Measurements from ENCODE around the gene MLLT6. TPM values are rescaled to one million over a fixed set of nuclear protein-coding genes. Genes with fewer than 3 reads are reported as not detected.

Gene MLLT6
- total RNA-seq, 4 donors from 2014 or later: 48.2 to 76.8 (median 56.3) TPM

GRCh38 chr17:38658741-38659345, 46.2 kb upstream of the MLLT6 start:
- H3K27me3 ChIP-seq: peaks cover 18 to 20% (median 19%) of the 10 kb centered on the region in 3 donors
- in situ Hi-C loops (cut with MboI; ENCODE audit: low sequenced_read_pairs in 4 of 4): loop anchor here in 1 of 4 donors (25.0 kb wide), 1 partner anchor 172 kb away; no protein-coding TSS in a partner anchor

GRCh38 chr17:38659415-38659814, 45.7 kb upstream of the MLLT6 start:
- no peak for ATAC-seq
- Histone ChIP-seq H3K4me1 (no peaks in the 10 kb centered on the region), H3K36me3 (no peaks in the 10 kb centered on the region), H3K4me3 (no peak overlapping the region), H3K27ac (no peak overlapping the region), H3K9me3 (no peaks in the 10 kb centered on the region), H3K27me3 (peaks cover 12 to 15% (median 13%) of the 10 kb centered on the region in 3 donors)
- intact Hi-C loops (cut with DNase I; ENCODE audit: low total_unique reads) (no loop called here), in situ Hi-C loops (cut with MboI; ENCODE audit: low sequenced_read_pairs in 4 of 4) (loop anchor here in 1 of 4 donors (25.0 kb wide), 1 partner anchor 172 kb away; no protein-coding TSS in a partner anchor)
- no peak for DNase-seq
- TF ChIP-seq CTCF (IDR thresholded peaks at IDR 0.05 in 4 of 5, conservative IDR thresholded peaks at IDR 0.05 in 1 of 5): no peak
- TF ChIP-seq POLR2A (IDR thresholded peaks at IDR 0.05): no peak

More at GRCh38 chr17:38658741-38659345, 46.2 kb upstream of the MLLT6 start:
- no peaks in the 10 kb centered on the region for H3K36me3 ChIP-seq
- H3K9me3 ChIP-seq: no peaks in the 10 kb centered on the region
- no peak for ATAC-seq
- intact Hi-C loops (cut with DNase I; ENCODE audit: low total_unique reads): no loop called here
- H3K27ac ChIP-seq: no peak overlapping the region
- DNase-seq: no peak
- TF ChIP-seq CTCF (IDR thresholded peaks at IDR 0.05 in 4 of 5, conservative IDR thresholded peaks at IDR 0.05 in 1 of 5) (no peak), POLR2A (IDR thresholded peaks at IDR 0.05) (no peak)
- H3K4me1 ChIP-seq: no peaks in the 10 kb centered on the region
- H3K4me3 ChIP-seq: no peak overlapping the region

- Histone ChIP-seq H3K27ac (no peak overlapping the region), H3K4me3 (no peak overlapping the region), H3K36me3 (no peaks in the 10 kb centered on the region), H3K4me1 (no peaks in the 10 kb centered on the region), H3K27me3 (peaks cover 5 to 6% (median 5%) of the 10 kb centered on the region in 3 donors), H3K9me3 (no peaks in the 10 kb centered on the region)
- no peak for DNase-seq
- no peak for TF ChIP-seq CTCF (IDR thresholded peaks at IDR 0.05 in 4 of 5, conservative IDR thresholded peaks at IDR 0.05 in 1 of 5)
- no peak for TF ChIP-seq POLR2A (IDR thresholded peaks at IDR 0.05)
- intact Hi-C loops (cut with DNase I; ENCODE audit: low total_unique reads) (loop anchor here (10.0 kb wide), 1 partner anchor 166 kb away; no protein-coding TSS in a partner anchor), in situ Hi-C loops (cut with MboI; ENCODE audit: low sequenced_read_pairs in 4 of 4) (loop anchor here in 1 of 4 donors (10.0 to 25.0 kb wide), 2 partner anchors 106 to 173 kb away; no protein-coding TSS in a partner anchor)
- no peak for ATAC-seq
These were observed 44.7 kb upstream of the MLLT6 start for GRCh38 chr17:38660097-38661025.

- in situ Hi-C loops (cut with MboI; ENCODE audit: low sequenced_read_pairs in 4 of 4): loop anchor here in 1 of 4 donors (10.0 to 25.0 kb wide), 2 partner anchors 108 to 176 kb away; no protein-coding TSS in a partner anchor
- TF ChIP-seq CTCF (IDR thresholded peaks at IDR 0.05 in 4 of 5, conservative IDR thresholded peaks at IDR 0.05 in 1 of 5): peak in 1 of 5 experiments; percentile 23
- no peak for TF ChIP-seq POLR2A (IDR thresholded peaks at IDR 0.05)
These were observed 41.8 kb upstream of the MLLT6 start for GRCh38 chr17:38663125-38663751.

More at GRCh38 chr17:38663125-38663751, 41.8 kb upstream of the MLLT6 start:
- no peaks in the 10 kb centered on the region for H3K36me3 ChIP-seq
- DNase-seq (no peak), ATAC-seq (no peak)
- no peaks in the 10 kb centered on the region for H3K4me1 ChIP-seq
- intact Hi-C loops (cut with DNase I; ENCODE audit: low total_unique reads): loop anchor here (10.0 kb wide), 1 partner anchor 168 kb away; no protein-coding TSS in a partner anchor
- no peak overlapping the region for H3K4me3 ChIP-seq
- no peak overlapping the region for H3K27ac ChIP-seq
- H3K27me3 ChIP-seq: peaks cover 0 to 4% (median 0%) of the 10 kb centered on the region in 3 donors
- H3K9me3 ChIP-seq: no peaks in the 10 kb centered on the region

All from gastrocnemius medialis (tissue), 4 donors.